ENCODE measurements around the gene AEBP1.
A peak's percentile ranks its signal among the peaks of the same experiment; 100 is the strongest.

AEBP1 gene

DNA sequence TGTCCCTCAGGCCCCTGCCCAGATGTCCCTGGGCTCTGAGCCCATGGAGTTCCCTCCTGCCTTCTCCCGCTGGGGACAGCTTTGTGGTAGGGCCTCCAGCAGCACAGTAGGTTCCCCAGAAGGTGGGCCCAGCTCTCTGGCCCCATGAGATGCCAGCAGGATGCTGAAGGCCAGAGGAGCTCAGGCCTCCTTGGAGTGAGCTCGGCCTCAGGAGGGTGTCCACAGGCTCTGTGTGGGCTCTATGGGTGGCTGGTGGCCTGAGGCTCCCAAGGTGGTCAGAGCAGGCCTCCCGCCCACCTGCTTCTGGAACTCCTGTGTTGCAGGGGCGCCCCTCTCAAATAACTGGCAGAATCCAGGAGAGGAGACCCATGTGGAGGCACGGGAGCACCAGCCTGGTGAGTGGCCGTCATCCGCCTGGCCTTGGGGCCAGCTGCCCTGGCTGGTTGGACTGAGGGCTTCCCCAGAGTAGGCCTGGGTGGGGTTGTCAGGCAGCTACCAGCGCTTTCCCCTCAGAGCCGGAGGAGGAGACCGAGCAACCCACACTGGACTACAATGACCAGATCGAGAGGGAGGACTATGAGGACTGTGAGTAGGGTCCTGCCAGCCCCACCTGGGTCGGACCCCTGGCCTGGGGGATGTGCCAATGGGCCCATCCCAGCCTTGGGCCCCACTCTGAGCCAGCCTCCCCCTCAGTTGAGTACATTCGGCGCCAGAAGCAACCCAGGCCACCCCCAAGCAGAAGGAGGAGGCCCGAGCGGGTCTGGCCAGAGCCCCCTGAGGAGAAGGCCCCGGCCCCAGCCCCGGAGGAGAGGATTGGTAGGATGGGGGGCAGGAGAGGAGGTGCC, 3.2 kb downstream of the AEBP1 start:
- H3K4me2 ChIP-seq (ENCODE audit: low read depth, low read length, poor library complexity, severe bottlenecking), result peak overlapping the region; percentile 91

DNA sequence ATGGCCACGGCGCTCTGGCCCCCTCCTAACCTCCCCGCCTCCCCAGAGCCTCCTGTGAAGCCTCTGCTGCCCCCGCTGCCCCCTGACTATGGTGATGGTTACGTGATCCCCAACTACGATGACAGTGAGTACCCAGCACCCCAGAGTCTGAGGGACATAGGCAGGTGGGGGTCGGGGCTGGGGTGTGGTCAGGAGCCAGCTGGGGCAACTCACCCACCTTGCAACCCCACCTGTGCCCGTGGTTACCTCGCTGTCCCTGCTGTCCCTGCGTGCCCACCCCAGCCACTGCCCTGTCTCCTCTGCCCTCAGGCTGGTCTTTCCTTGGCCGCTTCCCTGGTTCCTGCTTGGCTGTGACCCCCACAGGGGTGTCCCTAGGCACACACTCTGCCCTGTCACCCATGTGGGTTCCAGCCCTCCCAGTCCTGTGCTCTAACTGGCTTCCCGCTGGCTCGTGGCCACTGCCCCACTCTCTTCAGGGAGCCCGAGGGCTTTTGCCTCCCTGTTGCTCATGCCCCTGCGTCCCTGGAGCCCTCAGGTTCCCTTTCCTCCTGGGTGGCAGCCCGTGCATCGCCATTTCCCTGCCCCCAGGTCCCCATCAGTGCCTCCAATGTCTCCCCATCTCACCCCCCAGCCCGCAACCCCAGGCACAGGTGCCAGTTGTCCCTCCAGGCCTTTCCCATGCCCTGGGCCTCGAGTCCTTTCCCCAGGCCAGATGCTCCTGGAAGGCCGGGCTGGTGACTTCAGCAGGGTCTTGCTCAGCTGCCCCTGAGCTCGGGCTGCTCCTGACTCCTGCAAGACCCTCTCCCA, 4.0 kb downstream of the AEBP1 start:
- Histone ChIP-seq H2AFZ (ENCODE audit: low read length) (no peak overlapping the region), H3K9me2 (replicated peaks; ENCODE audit: low read depth, low read length) (no peaks in the 10 kb centered on the region), H3K36me3 (ENCODE audit: insufficient read depth, low read length) (peaks cover 29% of the 10 kb centered on the region; the same call in 1 of the 2 replicates), H3K9ac (ENCODE audit: low read depth, low read length, poor library complexity, severe bottlenecking) (no peak overlapping the region), H3F3A (ENCODE audit: low read depth) (no peaks in the 10 kb centered on the region), H3K4me2 (ENCODE audit: low read depth, low read length, poor library complexity, severe bottlenecking) (peak overlapping the region; percentile 91), H3K79me2 (ENCODE audit: insufficient read depth, low read length) (peaks cover 50% of the 10 kb centered on the region), H3K4me1 (ENCODE audit: insufficient read depth, low read length, poor library complexity, severe bottlenecking) (peaks cover 26% of the 10 kb centered on the region), H4K20me1 (ENCODE audit: insufficient read depth, low read length, poor library complexity, severe bottlenecking) (peaks cover 34% of the 10 kb centered on the region), H3K27me3 (ENCODE audit: insufficient read depth, low read length, poor library complexity, severe bottlenecking) (no peaks in the 10 kb centered on the region), H3K4me3 (ENCODE audit: low read length, poor library complexity, severe bottlenecking) (no peak overlapping the region), H3K9me3 (ENCODE audit: insufficient read depth, low read depth, low read length) (no peaks in the 10 kb centered on the region)
- TF ChIP-seq, protein P1, sequence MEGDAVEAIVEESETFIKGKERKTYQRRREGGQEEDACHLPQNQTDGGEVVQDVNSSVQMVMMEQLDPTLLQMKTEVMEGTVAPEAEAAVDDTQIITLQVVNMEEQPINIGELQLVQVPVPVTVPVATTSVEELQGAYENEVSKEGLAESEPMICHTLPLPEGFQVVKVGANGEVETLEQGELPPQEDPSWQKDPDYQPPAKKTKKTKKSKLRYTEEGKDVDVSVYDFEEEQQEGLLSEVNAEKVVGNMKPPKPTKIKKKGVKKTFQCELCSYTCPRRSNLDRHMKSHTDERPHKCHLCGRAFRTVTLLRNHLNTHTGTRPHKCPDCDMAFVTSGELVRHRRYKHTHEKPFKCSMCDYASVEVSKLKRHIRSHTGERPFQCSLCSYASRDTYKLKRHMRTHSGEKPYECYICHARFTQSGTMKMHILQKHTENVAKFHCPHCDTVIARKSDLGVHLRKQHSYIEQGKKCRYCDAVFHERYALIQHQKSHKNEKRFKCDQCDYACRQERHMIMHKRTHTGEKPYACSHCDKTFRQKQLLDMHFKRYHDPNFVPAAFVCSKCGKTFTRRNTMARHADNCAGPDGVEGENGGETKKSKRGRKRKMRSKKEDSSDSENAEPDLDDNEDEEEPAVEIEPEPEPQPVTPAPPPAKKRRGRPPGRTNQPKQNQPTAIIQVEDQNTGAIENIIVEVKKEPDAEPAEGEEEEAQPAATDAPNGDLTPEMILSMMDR (conservative IDR thresholded peaks at IDR 0.05; ENCODE audit: low read length), result no peak
- TF ChIP-seq EZH2phosphoT487 (IDR thresholded peaks at IDR 0.05; ENCODE audit: borderline replicate concordance), result no peak

More for the DNA sequence above, 3.2 kb downstream of the AEBP1 start:
- peaks cover 50% of the 10 kb centered on the region for H3K79me2 ChIP-seq (ENCODE audit: insufficient read depth, low read length)
- peak overlapping the region; percentile 34 for H3K9ac ChIP-seq (ENCODE audit: low read depth, low read length, poor library complexity, severe bottlenecking)
- H3K36me3 ChIP-seq (ENCODE audit: insufficient read depth, low read length), result peaks cover 21% of the 10 kb centered on the region; the same call in 1 of the 2 replicates
- peaks cover 34% of the 10 kb centered on the region for H4K20me1 ChIP-seq (ENCODE audit: insufficient read depth, low read length, poor library complexity, severe bottlenecking)
- no peaks in the 10 kb centered on the region for H3K9me2 ChIP-seq (replicated peaks; ENCODE audit: low read depth, low read length)
- H3F3A ChIP-seq (ENCODE audit: low read depth), result no peaks in the 10 kb centered on the region
- TF ChIP-seq, protein P1 (conservative IDR thresholded peaks at IDR 0.05; ENCODE audit: low read length), result no peak
- no peak for TF ChIP-seq EZH2phosphoT487 (IDR thresholded peaks at IDR 0.05; ENCODE audit: borderline replicate concordance)
- H3K27me3 ChIP-seq (ENCODE audit: insufficient read depth, low read length, poor library complexity, severe bottlenecking), result no peaks in the 10 kb centered on the region
- no peaks in the 10 kb centered on the region for H3K9me3 ChIP-seq (ENCODE audit: insufficient read depth, low read depth, low read length)
- H3K4me1 ChIP-seq (ENCODE audit: insufficient read depth, low read length, poor library complexity, severe bottlenecking), result peaks cover 31% of the 10 kb centered on the region
- H3K4me3 ChIP-seq (ENCODE audit: low read length, poor library complexity, severe bottlenecking), result peak overlapping the region; percentile 94
- no peak overlapping the region for H2AFZ ChIP-seq (ENCODE audit: low read length)

DNA sequence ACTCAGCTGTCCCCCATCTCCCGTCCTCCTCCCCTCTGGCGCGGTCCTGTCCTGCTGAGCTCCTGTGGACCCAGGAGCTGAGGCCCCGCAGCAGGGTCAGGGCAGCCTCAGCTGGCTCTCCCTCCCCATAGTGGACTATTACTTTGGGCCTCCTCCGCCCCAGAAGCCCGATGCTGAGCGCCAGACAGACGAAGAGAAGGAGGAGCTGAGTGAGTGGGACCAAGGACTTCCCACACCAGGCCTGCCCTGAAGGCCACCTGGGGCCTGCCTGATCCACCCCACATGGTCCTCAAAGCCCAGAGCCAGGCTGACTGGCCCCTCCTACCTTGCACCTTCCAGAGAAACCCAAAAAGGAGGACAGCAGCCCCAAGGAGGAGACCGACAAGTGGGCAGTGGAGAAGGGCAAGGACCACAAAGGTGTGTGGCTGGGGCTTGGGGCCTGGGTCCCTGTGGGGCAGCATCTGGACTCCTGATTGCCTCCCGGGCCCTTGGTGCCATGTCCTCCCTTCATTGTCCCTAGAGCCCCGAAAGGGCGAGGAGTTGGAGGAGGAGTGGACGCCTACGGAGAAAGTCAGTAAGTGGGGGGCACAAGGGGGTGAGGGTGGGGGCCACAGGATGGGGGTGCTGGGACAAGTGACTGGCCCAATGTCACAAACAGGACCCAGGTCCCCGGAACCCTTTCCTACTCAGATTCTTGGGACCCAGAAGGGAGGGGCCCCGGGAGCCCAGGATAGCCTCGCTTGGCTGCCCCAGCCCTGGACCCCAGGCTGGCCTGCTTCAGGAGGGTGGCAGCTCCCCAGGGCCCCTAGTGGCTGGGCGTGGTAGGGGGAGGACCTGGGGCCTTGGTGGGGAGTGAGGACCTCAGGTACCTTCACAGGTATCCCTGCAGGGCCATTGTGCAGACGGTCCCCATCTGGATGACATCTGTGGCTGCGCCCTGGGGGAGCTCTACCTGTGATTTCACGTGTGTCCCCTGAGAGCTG, 4.9 kb downstream of the AEBP1 start:
- H3K4me2 ChIP-seq (ENCODE audit: low read depth, low read length, poor library complexity, severe bottlenecking), result peak overlapping the region; percentile 91
- H3K9me3 ChIP-seq (ENCODE audit: insufficient read depth, low read depth, low read length), result no peaks in the 10 kb centered on the region
- H3K9me2 ChIP-seq (replicated peaks; ENCODE audit: low read depth, low read length), result no peaks in the 10 kb centered on the region
- TF ChIP-seq, protein P1 (conservative IDR thresholded peaks at IDR 0.05; ENCODE audit: low read length), result peak; percentile 40; the same call in 1 of the 2 replicates
- TF ChIP-seq EZH2phosphoT487 (IDR thresholded peaks at IDR 0.05; ENCODE audit: borderline replicate concordance), result no peak
- peaks cover 31% of the 10 kb centered on the region; the same call in 1 of the 2 replicates for H3K36me3 ChIP-seq (ENCODE audit: insufficient read depth, low read length)
- no peaks in the 10 kb centered on the region for H3K27me3 ChIP-seq (ENCODE audit: insufficient read depth, low read length, poor library complexity, severe bottlenecking)
- H2AFZ ChIP-seq (ENCODE audit: low read length), result no peak overlapping the region
- H3K4me1 ChIP-seq (ENCODE audit: insufficient read depth, low read length, poor library complexity, severe bottlenecking), result peaks cover 18% of the 10 kb centered on the region
- no peak overlapping the region for H3K9ac ChIP-seq (ENCODE audit: low read depth, low read length, poor library complexity, severe bottlenecking)
- peaks cover 34% of the 10 kb centered on the region for H4K20me1 ChIP-seq (ENCODE audit: insufficient read depth, low read length, poor library complexity, severe bottlenecking)
- peaks cover 50% of the 10 kb centered on the region for H3K79me2 ChIP-seq (ENCODE audit: insufficient read depth, low read length)
- H3F3A ChIP-seq (ENCODE audit: low read depth), result no peaks in the 10 kb centered on the region
- no peak overlapping the region for H3K4me3 ChIP-seq (ENCODE audit: low read length, poor library complexity, severe bottlenecking)

All from Loucy (cell line).